IMR-90 (cell line): ENCODE measurements around the gene ATP8B3. TPM values are rescaled to one million over a fixed set of nuclear protein-coding genes. Genes with fewer than 3 reads are reported as not detected.
A peak's percentile ranks its signal among the peaks of the same experiment; 100 is the strongest.

Experiments
- ATAC-seq: fragments of 200-7000 bp; cut with Tn5 transposase; 2 replicates; pipeline ENCODE4 v1.9.1; 2020; ENCODE audit warnings: low read depth, mild to moderate bottlenecking, moderate library complexity
- BruUV-seq: library from RNA; stranded (reverse); fragments of 400-500 nt; replicated peaks from 2 replicates; lab custom pipeline; 2021; lab: Mats Ljungman, UMichigan
- CTCF ChIA-PET: fragments of 300-600 bp; formaldehyde crosslinking; extraction: SDS; loops from one replicate; lab custom pipeline; 2021; ENCODE audit warnings: antibody characterized with exemption; lab: Yijun Ruan, JAX
- POLR2A ChIA-PET: fragments of 300-600 bp; sonication (Branson Sonifier 250); formaldehyde crosslinking; loops from one replicate; lab custom pipeline; 2022; ENCODE audit warnings: antibody characterized with exemption; ENCODE audit not compliant: unreplicated experiment; lab: Charles Lee
- DNase-seq: peaks from one replicate; pipeline ENCODE4 v3.0.0; 2013
- H2AFZ ChIP-seq: replicated peaks from 2 replicates; pipeline ENCODE3; 2013; ENCODE audit warnings: low read length, mild to moderate bottlenecking; ENCODE audit not compliant: poor library complexity
- H2AK5ac ChIP-seq: 2 replicates; pipeline ENCODE4 v1.6.1; 2013; ENCODE audit warnings: low read depth, low read length, inconsistent platforms
- H2AK9ac ChIP-seq: replicated peaks from 2 replicates; pipeline ENCODE3; 2013; ENCODE audit warnings: mild to moderate bottlenecking, low read depth, low read length, moderate library complexity; ENCODE audit not compliant: poor library complexity
- H2BK120ac ChIP-seq: 2 replicates; pipeline ENCODE4 v1.6.1; 2013; ENCODE audit warnings: low read depth, low read length, inconsistent platforms
- H2BK15ac ChIP-seq: 3 replicates; pipeline ENCODE4 v1.6.1; 2013; ENCODE audit warnings: low read depth, low read length, inconsistent platforms
- H2BK20ac ChIP-seq: 2 replicates; pipeline ENCODE4 v1.6.1; 2013; ENCODE audit warnings: low read depth, mild to moderate bottlenecking, inconsistent platforms, low read length, moderate library complexity
- H2BK5ac ChIP-seq: 2 replicates; pipeline ENCODE4 v1.6.1; 2013; ENCODE audit warnings: mild to moderate bottlenecking, low read depth, low read length, inconsistent platforms; ENCODE audit not compliant: poor library complexity, severe bottlenecking
- H3K14ac ChIP-seq: replicated peaks from 2 replicates; pipeline ENCODE4 v1.6.1; 2013; ENCODE audit warnings: low read depth, low read length, inconsistent platforms
- H3K18ac ChIP-seq: 2 replicates; pipeline ENCODE4 v1.6.1; 2013; ENCODE audit warnings: low read depth, low read length, control low read depth
- H3K23ac ChIP-seq: 2 replicates; pipeline ENCODE4 v1.6.1; 2013; ENCODE audit warnings: low read depth, low read length, inconsistent platforms
- H3K27ac ChIP-seq: 2 replicates; pipeline ENCODE4 v1.5.1; 2013; ENCODE audit warnings: mild to moderate bottlenecking, control low read depth, low read length; ENCODE audit not compliant: insufficient read depth
- H3K27me3 ChIP-seq: 2 replicates; pipeline ENCODE4 v1.6.1; 2013; ENCODE audit warnings: low read length; ENCODE audit not compliant: control insufficient read depth, insufficient read depth
- H3K36me3 ChIP-seq: 2 replicates; pipeline ENCODE4 v1.6.1; 2013; ENCODE audit warnings: low read length, mixed read lengths; ENCODE audit not compliant: control insufficient read depth, insufficient read depth
- H3K4ac ChIP-seq: 2 replicates; pipeline ENCODE4 v1.6.1; 2013; ENCODE audit warnings: low read depth, low read length, inconsistent platforms
- H3K4me1 ChIP-seq: 2 replicates; pipeline ENCODE4 v1.6.1; 2013; ENCODE audit warnings: low read length, mixed read lengths; ENCODE audit not compliant: control insufficient read depth, insufficient read depth
- H3K4me2 ChIP-seq: 2 replicates; pipeline ENCODE4 v1.6.1; 2013; ENCODE audit warnings: low read depth, mild to moderate bottlenecking, control low read depth, low read length, moderate library complexity
- H3K4me3 ChIP-seq: 2 replicates; pipeline ENCODE4 v1.5.1; 2013; ENCODE audit warnings: low read depth, mild to moderate bottlenecking, control low read depth, low read length, moderate library complexity; ENCODE audit not compliant: insufficient read depth
- H3K56ac ChIP-seq: 2 replicates; pipeline ENCODE4 v1.6.1; 2013; ENCODE audit warnings: low read length, inconsistent platforms; ENCODE audit not compliant: insufficient read depth; ENCODE audit errors: extremely low read depth
- H3K79me1 ChIP-seq, 2 experiments: 2 replicates each; pipeline ENCODE4 v1.6.1; 2013; ENCODE audit warnings: low read length in 2 of 2, inconsistent platforms in 1 of 2, low read depth in 1 of 2
- H3K9ac ChIP-seq: 2 replicates; pipeline ENCODE4 v1.6.1; 2013; ENCODE audit warnings: low read depth, low read length, control low read depth
- H3K9me1 ChIP-seq: 2 replicates; pipeline ENCODE4 v1.6.1; 2013; ENCODE audit warnings: low read length, inconsistent platforms; ENCODE audit not compliant: insufficient read depth
- H3K9me3 ChIP-seq: 2 replicates; pipeline ENCODE4 v1.6.1; 2013; ENCODE audit warnings: low read length; ENCODE audit not compliant: control insufficient read depth, insufficient read depth
- H4K20me1 ChIP-seq: 2 replicates; pipeline ENCODE4 v1.6.1; 2013; ENCODE audit warnings: low read length, inconsistent platforms; ENCODE audit not compliant: insufficient read depth
- H4K5ac ChIP-seq: 2 replicates; pipeline ENCODE4 v1.6.1; 2013; ENCODE audit warnings: mild to moderate bottlenecking, low read depth, low read length, control low read depth
- H4K8ac ChIP-seq, 2 experiments: 2 replicates each; pipeline ENCODE4 v1.6.1; 2013; ENCODE audit warnings: low read depth in 2 of 2, low read length in 2 of 2, control low read depth in 1 of 2, inconsistent platforms in 1 of 2
- H4K91ac ChIP-seq: 2 replicates; pipeline ENCODE4 v1.6.1; 2013; ENCODE audit warnings: low read depth, low read length, inconsistent platforms; ENCODE audit not compliant: insufficient read depth
- BHLHE40 ChIP-seq: fragments of 150-350 bp; IDR thresholded peaks from 2 replicates; pipeline ENCODE4 v1.6.1; 2016; ENCODE audit warnings: mild to moderate bottlenecking, low read depth, low read length
- CEBPB ChIP-seq: IDR thresholded peaks from 2 replicates; pipeline ENCODE4 v1.6.1; 2012; ENCODE audit warnings: low read depth, low read length, improper control_type of control experiment
- CHD1 ChIP-seq: IDR thresholded peaks from 2 replicates; pipeline ENCODE4 v1.6.1; 2012; ENCODE audit warnings: low read depth, low read length, improper control_type of control experiment
- FOS ChIP-seq: fragments of 150-350 bp; IDR thresholded peaks from 2 replicates; pipeline ENCODE4 v1.6.1; 2016; ENCODE audit warnings: low read depth, low read length
- MAFK ChIP-seq: IDR thresholded peaks from 2 replicates; pipeline ENCODE4 v1.6.1; 2012; ENCODE audit warnings: low read depth, low read length, improper control_type of control experiment
- MAZ ChIP-seq: IDR thresholded peaks from 2 replicates; pipeline ENCODE4 v1.6.1; 2012; ENCODE audit warnings: low read depth, mild to moderate bottlenecking, low read length, improper control_type of control experiment, moderate library complexity, borderline replicate concordance
- MXI1 ChIP-seq: IDR thresholded peaks from 2 replicates; pipeline ENCODE4 v1.6.1; 2012; ENCODE audit warnings: low read depth, mild to moderate bottlenecking, low read length, moderate library complexity, borderline replicate concordance
- NFE2L2 ChIP-seq: fragments of 150-350 bp; IDR thresholded peaks from 2 replicates; pipeline ENCODE4 v1.6.1; 2016; ENCODE audit warnings: low read depth, mild to moderate bottlenecking, low read length
- RAD21 ChIP-seq: IDR thresholded peaks from 2 replicates; pipeline ENCODE4 v1.6.1; 2012; ENCODE audit warnings: low read length, improper control_type of control experiment
- RCOR1 ChIP-seq: IDR thresholded peaks from 2 replicates; pipeline ENCODE4 v1.6.1; 2012; ENCODE audit warnings: mild to moderate bottlenecking, low read length, improper control_type of control experiment; ENCODE audit not compliant: insufficient replicate concordance
- RFX5 ChIP-seq: IDR thresholded peaks from 2 replicates; pipeline ENCODE4 v1.8.0; 2012; ENCODE audit warnings: low read depth, mild to moderate bottlenecking, low read length, moderate library complexity
- SMC3 ChIP-seq: fragments of 150-350 bp; IDR thresholded peaks from 2 replicates; pipeline ENCODE4 v1.6.1; 2016; ENCODE audit warnings: low read depth, mild to moderate bottlenecking, antibody characterized with exemption, low read length, moderate library complexity
- USF2 ChIP-seq: fragments of 150-350 bp; IDR thresholded peaks from 2 replicates; pipeline ENCODE4 v1.6.1; 2017; ENCODE audit warnings: mild to moderate bottlenecking, antibody characterized with exemption, low read length, low read depth
- WGBS, 2 experiments: methylation state at CpG; one replicate each; pipeline versions ENCODE4 v1.1.5 to v1.1.7; 2013; ENCODE audit warnings: missing lambda C conversion rate in 2 of 2; ENCODE audit not compliant: insufficient read length in 1 of 2; ENCODE audit errors: extremely low coverage in 2 of 2; 5-methylcytosine and 5-hydroxymethylcytosine counted together
- dilution Hi-C: fragments of 300-500 bp; cut with HindIII; formaldehyde crosslinking; loops from one replicate; pipeline ENCODE4 v1.14.3; 2018; ENCODE audit warnings: low sequenced_read_pairs; ENCODE audit not compliant: unreplicated experiment
- in situ Hi-C: fragments of 300-500 bp; cut with MboI; formaldehyde crosslinking; loops from 3 replicates; pipeline ENCODE4 v1.14.3; 2019; ENCODE audit warnings: low sequenced_read_pairs, inconsistent platforms, mixed read lengths
- intact Hi-C: fragments of 100-400 bp; cut with micrococcal nuclease; formaldehyde crosslinking; loops from 2 replicates; pipeline ENCODE4 v1.10.0; 2022
- polyA plus RNA-seq, 3 experiments: library from polyadenylated mRNA; depleted of rRNA; stranded (reverse); fragments of >200 nt; gene quantifications; 2 replicates each; pipeline ENCODE4 v1.2.3, GENCODE V29; 2012; ENCODE audit warnings: low replicate concordance in 1 of 3
- total RNA-seq: library from RNA; depleted of rRNA; stranded (reverse); fragments of >200 nt; gene quantifications from 2 replicates; pipeline ENCODE4 v1.2.3, GENCODE V29; 2012
- TF ChIP-seq, protein P1 (sequence below): fragments of 150-350 bp; IDR thresholded peaks from 2 replicates; pipeline ENCODE4 v1.6.1; 2016; ENCODE audit warnings: low read depth, mild to moderate bottlenecking, low read length, moderate library complexity, borderline replicate concordance

The ATP8B3 gene
- total and polyA plus RNA-seq, 2 of the 4 experiments (the other 2 are of a cell fraction), result 1.6 to 8.1 TPM

GRCh38 chr19:1746401-1747284, 65.4 kb downstream of the ATP8B3 start (continued):
- TF ChIP-seq SMC3, result no peak
- TF ChIP-seq RAD21, result no peak

- no peaks in the 10 kb centered on the region for H3K36me3 ChIP-seq
- no peak overlapping the region for H3K14ac ChIP-seq
- H2BK20ac ChIP-seq, result no peak overlapping the region
- H3K9me1 ChIP-seq, result peaks cover 6% of the 10 kb centered on the region
- H3K56ac ChIP-seq, result no peak overlapping the region
- H2AK5ac ChIP-seq, result no peak overlapping the region
- peak overlapping the region; percentile 20; the same call in 1 of the 2 replicates for H3K4me2 ChIP-seq
- no peak overlapping the region for H2AK9ac ChIP-seq
- 2% methylated on average over 11 of the region's 14 CpGs; no CpG with 5 or more reads in 1 of the 2 experiments for WGBS, 2 experiments
- H2BK5ac ChIP-seq, result no peak overlapping the region
- no peak overlapping the region for H3K18ac ChIP-seq
- dilution Hi-C loops, result no loop called here
- H4K20me1 ChIP-seq, result peaks cover 6% of the 10 kb centered on the region
- H3K4me1 ChIP-seq, result peaks cover 12% of the 10 kb centered on the region
- H3K9ac ChIP-seq, result no peak overlapping the region
- BruUV-seq, result no TSS peak
- ChIA-PET CTCF (no interaction called here), POLR2A (no interaction called here)
- H3K23ac ChIP-seq, result no peak overlapping the region
- no peak overlapping the region for H4K5ac ChIP-seq
- no peak overlapping the region for H4K91ac ChIP-seq
- intact Hi-C loops, result no loop called here
- no peak overlapping the region for H3K4me3 ChIP-seq
- no peak overlapping the region for H3K4ac ChIP-seq
- H3K27me3 ChIP-seq, result peaks cover 45% of the 10 kb centered on the region
- H3K9me3 ChIP-seq, result peaks cover under 1% of the 10 kb centered on the region; the same call in 1 of the 2 replicates
- H2AFZ ChIP-seq, result peak overlapping the region; percentile 8
- no peaks in the 10 kb centered on the region for H3K79me1 ChIP-seq
- in situ Hi-C loops, result no loop called here
- DNase-seq (no peak), ATAC-seq (no peak)
- no peak overlapping the region for H3K27ac ChIP-seq
- H2BK120ac ChIP-seq, result no peak overlapping the region
- no peak overlapping the region for H2BK15ac ChIP-seq
- no peak overlapping the region for H4K8ac ChIP-seq
- TF ChIP-seq, protein P1, sequence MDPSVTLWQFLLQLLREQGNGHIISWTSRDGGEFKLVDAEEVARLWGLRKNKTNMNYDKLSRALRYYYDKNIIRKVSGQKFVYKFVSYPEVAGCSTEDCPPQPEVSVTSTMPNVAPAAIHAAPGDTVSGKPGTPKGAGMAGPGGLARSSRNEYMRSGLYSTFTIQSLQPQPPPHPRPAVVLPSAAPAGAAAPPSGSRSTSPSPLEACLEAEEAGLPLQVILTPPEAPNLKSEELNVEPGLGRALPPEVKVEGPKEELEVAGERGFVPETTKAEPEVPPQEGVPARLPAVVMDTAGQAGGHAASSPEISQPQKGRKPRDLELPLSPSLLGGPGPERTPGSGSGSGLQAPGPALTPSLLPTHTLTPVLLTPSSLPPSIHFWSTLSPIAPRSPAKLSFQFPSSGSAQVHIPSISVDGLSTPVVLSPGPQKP, result no peak
- TF ChIP-seq RFX5, result no peak
- no peak for TF ChIP-seq RCOR1
- no peak for TF ChIP-seq USF2
- TF ChIP-seq MXI1, result no peak
- TF ChIP-seq NFE2L2, result no peak
- TF ChIP-seq CEBPB, result no peak
- no peak for TF ChIP-seq MAFK
- no peak for TF ChIP-seq CHD1
- TF ChIP-seq MAZ, result no peak
- TF ChIP-seq FOS, result no peak
- no peak for TF ChIP-seq SMC3
- no peak for TF ChIP-seq BHLHE40
These were observed 66.5 kb downstream of the ATP8B3 start for GRCh38 chr19:1745589-1746031.
